Esophagus muscularis mucosa (tissue), 4 donors: ENCODE results near the gene TSPOAP1.

Source experiments
- EP300 ChIP-seq: sonication (generic); formaldehyde crosslinking; IDR thresholded peaks from one replicate; pipeline ENCODE4 v1.6.1; 2017; ENCODE audit warnings: antibody characterized with exemption
- POLR2A ChIP-seq: fragments of 450-650 bp; IDR thresholded peaks from one replicate; pipeline ENCODE4 v1.6.1; 2017; ENCODE audit warnings: antibody characterized with exemption, moderate library complexity, mild to moderate bottlenecking, low read depth
- POLR2AphosphoS5 ChIP-seq, 2 donors: sonication (generic); formaldehyde crosslinking; IDR thresholded peaks; one replicate each; pipeline ENCODE4 v1.6.1; 2017; ENCODE audit warnings: antibody characterized with exemption in 2 of 2
- TF ChIP-seq, protein P1 (sequence below), 3 experiments: fragments of 200-600 bp in 2 of 3; fragments of 450-650 bp in 1 of 3; sonication (generic) in 2 of 3; IDR thresholded peaks; one replicate each; pipeline ENCODE4 v1.5.1; 2017 to 2019; ENCODE audit warnings: antibody characterized with exemption in 3 of 3, mild to moderate bottlenecking in 2 of 3, moderate library complexity in 1 of 3

DNA sequence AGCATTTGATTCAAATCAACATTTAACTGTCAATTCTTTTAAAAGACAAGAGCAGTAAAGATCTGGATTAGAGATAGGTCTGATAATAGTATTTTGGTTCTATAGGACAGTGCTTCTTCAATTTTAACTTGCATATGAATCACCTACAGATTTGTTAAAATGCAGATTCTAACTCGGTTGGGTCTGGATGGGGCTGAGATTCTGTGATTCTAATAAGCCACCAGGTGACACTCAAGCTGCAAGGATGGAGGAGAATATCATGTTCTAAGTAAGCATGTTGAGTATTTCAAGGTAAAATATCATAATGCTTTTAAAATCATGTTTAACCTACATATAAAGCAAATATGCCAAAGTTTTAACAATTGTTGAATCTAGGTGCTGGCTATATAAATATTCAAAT is 15.8 kb downstream of the TSPOAP1 start:
- TF ChIP-seq POLR2A (no peak), EP300 (no peak), POLR2AphosphoS5 (IDR thresholded peaks at IDR 0.05) (no peak)
- TF ChIP-seq, protein P1, sequence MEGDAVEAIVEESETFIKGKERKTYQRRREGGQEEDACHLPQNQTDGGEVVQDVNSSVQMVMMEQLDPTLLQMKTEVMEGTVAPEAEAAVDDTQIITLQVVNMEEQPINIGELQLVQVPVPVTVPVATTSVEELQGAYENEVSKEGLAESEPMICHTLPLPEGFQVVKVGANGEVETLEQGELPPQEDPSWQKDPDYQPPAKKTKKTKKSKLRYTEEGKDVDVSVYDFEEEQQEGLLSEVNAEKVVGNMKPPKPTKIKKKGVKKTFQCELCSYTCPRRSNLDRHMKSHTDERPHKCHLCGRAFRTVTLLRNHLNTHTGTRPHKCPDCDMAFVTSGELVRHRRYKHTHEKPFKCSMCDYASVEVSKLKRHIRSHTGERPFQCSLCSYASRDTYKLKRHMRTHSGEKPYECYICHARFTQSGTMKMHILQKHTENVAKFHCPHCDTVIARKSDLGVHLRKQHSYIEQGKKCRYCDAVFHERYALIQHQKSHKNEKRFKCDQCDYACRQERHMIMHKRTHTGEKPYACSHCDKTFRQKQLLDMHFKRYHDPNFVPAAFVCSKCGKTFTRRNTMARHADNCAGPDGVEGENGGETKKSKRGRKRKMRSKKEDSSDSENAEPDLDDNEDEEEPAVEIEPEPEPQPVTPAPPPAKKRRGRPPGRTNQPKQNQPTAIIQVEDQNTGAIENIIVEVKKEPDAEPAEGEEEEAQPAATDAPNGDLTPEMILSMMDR (IDR thresholded peaks at IDR 0.05) = no peak
